ENCODE data around the gene HIGD2B.
"Not testable (repeated sequence)": the region's sequence is repeated elsewhere in the genome, so short reads cannot be mapped to it uniquely, and the experiment has no call there.

HIGD2B gene

GRCh38 chr15:72628249-72629067, 57.5 kb downstream of the HIGD2B start:
- not testable (repeated sequence) for H3F3A ChIP-seq (ENCODE audit: insufficient read depth, low read length); H3K9me2 ChIP-seq (ENCODE audit: low read depth, low read length); H2AFZ ChIP-seq (ENCODE audit: low read length); H3K4me1 ChIP-seq (ENCODE audit: insufficient read depth, low read length, severe bottlenecking); H4K20me1 ChIP-seq (ENCODE audit: insufficient read depth, low read length); H3K4me2 ChIP-seq (ENCODE audit: low read length); H3K79me2 ChIP-seq (ENCODE audit: insufficient read depth, low read length); H3K9ac ChIP-seq (ENCODE audit: low read length); H3K36me3 ChIP-seq (ENCODE audit: insufficient read depth, low read length); H3K27me3 ChIP-seq (ENCODE audit: insufficient read depth, low read length); H3K4me3 ChIP-seq (ENCODE audit: low read depth, low read length, poor library complexity, severe bottlenecking); H3K27ac ChIP-seq (ENCODE audit: low read depth, low read length, poor library complexity, severe bottlenecking); H3K9me3 ChIP-seq (ENCODE audit: low read length)
- TF ChIP-seq CTCF (IDR thresholded peaks at IDR 0.05; ENCODE audit: low read length): peak; percentile 30; the same call in 1 of the 2 replicates

- not testable (repeated sequence) for H3K79me2 ChIP-seq (ENCODE audit: insufficient read depth, low read length); H3K27me3 ChIP-seq (ENCODE audit: insufficient read depth, low read length)
These were observed 59.8 kb downstream of the HIGD2B start for GRCh38 chr15:72626153-72626552.

More at GRCh38 chr15:72626153-72626552, 59.8 kb downstream of the HIGD2B start:
- not testable (repeated sequence) for H3K4me3 ChIP-seq (ENCODE audit: low read depth, low read length, poor library complexity, severe bottlenecking); H3K9me2 ChIP-seq (ENCODE audit: low read depth, low read length); H3K36me3 ChIP-seq (ENCODE audit: insufficient read depth, low read length); H2AFZ ChIP-seq (ENCODE audit: low read length); H4K20me1 ChIP-seq (ENCODE audit: insufficient read depth, low read length); H3F3A ChIP-seq (ENCODE audit: insufficient read depth, low read length); H3K9me3 ChIP-seq (ENCODE audit: low read length); H3K4me2 ChIP-seq (ENCODE audit: low read length); H3K9ac ChIP-seq (ENCODE audit: low read length); H3K27ac ChIP-seq (ENCODE audit: low read depth, low read length, poor library complexity, severe bottlenecking); H3K4me1 ChIP-seq (ENCODE audit: insufficient read depth, low read length, severe bottlenecking)
